ENCODE measurements around the gene SLAMF9.
"Not testable (repeated sequence)": the region's sequence is repeated elsewhere in the genome, so short reads cannot be mapped to it uniquely, and the experiment has no call there.

SLAMF9 gene

DNA sequence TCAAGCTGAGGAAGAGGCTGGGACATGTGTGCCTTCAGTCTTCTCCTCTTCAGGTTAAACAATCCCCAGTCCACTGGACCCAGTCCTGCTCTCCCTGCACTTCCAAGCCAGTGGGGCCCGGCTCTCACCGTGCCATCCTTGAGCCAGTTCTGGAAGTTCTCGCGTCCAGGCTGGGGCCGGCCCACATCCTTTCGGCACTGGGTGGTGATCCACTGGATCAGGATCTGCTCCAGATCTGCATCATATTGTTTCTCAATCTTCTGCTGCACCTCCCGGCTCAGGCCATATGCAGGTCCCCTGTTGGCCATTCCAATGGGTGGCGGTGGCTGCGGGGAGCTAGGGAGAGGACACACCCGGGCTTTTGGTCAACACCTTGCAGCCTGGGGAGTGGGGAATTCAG lies 33.8 kb downstream of the SLAMF9 start:
- DNase-seq: peak; percentile 13

DNA sequence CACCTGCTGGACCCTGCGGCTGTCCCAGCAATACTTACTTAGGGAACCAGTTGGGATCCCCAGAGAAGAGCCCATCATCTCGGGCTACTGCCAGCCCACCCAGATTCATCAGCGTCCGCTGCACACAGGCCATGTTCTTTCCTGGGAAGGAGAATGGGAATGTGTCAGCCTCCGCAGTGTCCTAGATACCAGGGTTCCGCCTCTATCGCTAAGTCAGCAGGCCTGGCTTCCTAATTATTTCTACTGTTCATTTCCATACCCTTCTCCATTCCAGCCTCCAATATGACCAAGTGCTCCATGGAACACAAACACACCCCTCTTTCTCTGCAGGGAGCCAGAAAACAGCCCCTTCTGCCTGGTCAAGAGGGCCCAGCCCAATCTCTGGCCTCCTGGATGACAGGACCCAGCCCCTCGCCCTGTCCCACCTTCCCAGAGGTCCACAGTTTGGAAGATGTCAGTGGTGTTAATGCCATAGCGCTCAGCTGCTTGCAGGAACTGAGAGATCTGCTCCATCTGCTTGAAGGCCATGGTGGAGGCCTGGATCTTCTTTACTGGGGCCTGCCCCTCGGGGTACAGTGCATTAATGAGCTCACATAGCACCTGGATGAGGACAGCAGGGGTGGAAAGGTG lies 34.7 kb downstream of the SLAMF9 start:
- no peak for DNase-seq

- DNase-seq: peak; percentile 8
These were observed 35.5 kb downstream of the SLAMF9 start for GRCh38 chr1:159918352-159919200.

DNA sequence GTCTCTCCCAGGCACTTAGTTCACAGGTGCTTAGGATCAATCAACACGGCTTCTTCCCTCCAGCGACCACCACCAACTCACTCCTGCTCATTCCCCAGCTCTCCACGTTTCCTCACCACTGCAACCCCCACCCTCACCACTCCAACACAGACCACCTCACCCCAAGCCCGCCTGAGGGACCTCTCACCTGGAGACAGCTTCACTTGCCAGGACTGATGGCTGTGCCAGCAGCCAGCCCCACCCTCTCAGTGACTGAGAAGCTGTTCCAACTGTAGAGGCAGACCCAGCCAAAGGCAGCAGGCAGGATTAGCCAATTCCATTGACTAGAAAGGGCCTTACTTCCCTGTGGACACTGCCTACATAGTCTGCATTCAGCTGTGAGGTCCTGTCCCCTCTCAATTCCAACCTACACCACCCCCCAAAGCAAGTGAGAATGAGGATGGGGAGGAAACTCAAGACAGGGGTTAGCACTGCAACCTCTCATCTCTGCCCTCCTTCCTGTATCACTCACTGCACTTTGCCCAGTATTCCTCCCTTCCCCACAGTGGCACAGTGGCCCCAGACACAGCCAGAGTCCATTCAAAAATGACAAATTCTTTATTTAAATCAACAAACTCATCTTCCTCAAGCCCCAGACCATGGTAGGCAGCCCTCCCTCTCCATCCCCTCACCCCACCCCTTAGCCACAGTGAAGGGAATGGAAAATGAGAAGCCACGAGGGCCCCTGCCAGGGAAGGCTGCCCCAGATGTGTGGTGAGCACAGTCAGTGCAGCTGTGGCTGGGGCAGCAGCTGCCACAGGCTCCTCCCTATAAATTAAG lies 36.3 kb downstream of the SLAMF9 start:
- DNase-seq: peak; percentile 13

DNA sequence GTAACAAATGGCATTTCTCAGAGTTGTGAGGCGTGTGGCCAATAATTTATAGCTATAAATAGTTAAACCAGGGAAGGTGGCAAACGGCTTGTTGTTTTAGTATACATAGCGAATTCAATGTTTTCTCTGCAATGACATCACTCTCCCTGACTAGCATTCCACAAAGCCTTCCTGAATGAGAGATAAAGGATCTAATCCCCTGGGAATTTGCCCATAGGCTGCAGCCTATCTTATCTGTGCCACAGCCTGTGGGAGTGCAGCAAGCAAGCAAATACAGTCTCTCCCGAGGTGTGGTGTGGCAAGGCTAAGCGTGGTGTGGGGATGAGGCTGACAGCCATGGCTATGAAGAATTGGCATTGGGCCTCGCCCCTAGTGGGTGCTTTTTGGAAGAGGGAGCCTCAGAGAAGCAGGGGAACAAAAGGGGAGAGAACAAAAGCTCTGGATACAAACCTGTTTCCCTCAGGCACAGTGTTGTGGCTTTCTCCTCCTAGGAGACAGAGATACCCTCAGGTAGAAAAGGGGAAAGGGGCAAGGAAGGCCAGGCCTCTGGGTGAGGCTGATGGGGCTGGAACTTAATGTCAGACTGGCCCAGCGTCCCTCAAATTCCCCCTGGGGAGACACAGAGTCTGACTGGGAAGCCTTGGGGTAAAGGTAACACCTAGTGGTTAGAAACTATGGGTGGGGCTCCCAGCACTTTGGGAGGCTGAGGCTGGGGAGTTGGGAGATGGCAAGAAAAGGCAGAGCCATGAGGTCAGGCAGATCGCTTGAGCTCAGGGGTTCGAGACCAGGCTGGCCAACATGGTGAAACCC lies 37.6 kb downstream of the SLAMF9 start:
- DNase-seq: no peak

- DNase-seq: no peak
These were observed 38.3 kb downstream of the SLAMF9 start for GRCh38 chr1:159915571-159916241.

GRCh38 chr1:159914252-159915018 lies 39.6 kb downstream of the SLAMF9 start:
- no peak for DNase-seq

DNA sequence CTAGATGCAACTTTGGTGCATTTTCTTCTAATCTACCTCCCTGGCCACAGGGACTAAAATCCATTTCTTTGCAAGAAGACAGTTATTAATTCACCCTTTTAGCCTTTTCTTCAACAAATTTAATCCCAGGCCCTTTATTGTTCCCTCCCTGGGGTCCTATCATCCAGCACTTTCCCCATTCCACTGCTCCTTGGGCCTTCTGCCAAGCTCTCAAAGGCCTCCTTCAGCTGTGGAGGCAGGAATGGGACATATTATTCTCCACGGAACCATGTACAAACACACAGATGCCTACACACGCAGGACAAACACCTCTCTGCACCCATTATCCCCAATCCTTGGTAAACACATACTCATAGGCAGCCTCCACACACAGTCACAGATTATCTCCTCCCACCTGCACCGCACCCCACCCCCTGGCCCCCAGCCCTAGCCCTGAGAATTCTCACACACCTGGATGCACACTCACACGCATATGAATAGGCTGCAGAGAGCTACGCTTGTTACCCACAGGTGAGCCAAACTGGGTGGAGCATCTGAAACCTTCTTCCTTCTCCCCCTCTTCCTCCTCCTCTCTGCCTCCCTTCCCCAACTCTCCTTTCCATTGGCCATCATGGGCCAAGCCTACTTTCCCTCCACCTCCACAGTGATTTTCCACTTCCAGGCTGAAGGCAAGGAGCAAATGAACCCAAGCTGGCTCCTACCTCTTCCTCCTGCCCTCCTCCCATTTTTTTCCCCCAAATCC lies 40.4 kb downstream of the SLAMF9 start:
- DNase-seq: no peak

- DNase-seq: no peak
These were observed 42.5 kb downstream of the SLAMF9 start for GRCh38 chr1:159911326-159912070.

DNA sequence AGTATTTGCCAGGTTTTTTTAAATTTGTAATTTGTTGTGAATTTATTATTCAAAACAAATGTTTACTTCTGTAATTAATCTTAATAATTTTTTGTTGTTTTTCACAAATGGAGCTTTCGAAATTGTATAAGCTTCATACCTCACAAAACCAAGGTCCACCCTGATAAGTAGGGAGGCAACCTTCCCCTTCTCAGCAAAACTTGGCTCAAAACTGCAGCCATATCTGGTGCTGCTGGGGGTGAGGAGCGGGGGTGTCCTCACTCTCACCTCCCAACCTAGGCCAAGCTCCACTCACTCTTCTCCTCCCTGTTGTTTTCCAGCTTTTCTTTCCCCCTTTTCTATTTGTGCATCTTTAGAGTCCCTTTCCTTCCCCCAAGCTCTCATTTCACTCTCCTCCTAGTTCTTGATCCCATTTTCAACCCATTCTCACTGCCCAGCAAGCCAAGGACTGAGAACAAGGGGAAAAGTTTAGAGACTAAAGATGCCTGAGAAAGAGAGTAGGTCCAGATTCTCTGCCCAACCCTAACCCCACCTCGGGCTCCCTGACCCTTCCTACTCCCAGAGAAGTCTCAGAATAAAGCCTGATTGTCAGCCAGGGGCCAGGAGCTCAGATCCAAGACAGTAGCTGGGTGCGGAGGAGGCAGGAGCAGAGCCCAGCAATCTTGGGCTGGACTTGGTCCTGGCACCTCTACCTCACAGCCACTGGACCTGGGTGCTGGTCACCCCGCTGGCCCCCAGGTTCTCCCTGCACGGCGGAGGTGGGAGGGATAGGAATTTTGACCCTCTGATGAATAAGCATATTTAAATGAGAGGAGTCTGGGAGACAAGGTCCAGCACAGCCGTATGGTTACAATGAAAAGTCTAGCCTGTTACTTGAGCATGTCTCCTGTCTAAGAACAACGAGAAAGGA lies 45.8 kb downstream of the SLAMF9 start:
- DNase-seq: no peak

DNA sequence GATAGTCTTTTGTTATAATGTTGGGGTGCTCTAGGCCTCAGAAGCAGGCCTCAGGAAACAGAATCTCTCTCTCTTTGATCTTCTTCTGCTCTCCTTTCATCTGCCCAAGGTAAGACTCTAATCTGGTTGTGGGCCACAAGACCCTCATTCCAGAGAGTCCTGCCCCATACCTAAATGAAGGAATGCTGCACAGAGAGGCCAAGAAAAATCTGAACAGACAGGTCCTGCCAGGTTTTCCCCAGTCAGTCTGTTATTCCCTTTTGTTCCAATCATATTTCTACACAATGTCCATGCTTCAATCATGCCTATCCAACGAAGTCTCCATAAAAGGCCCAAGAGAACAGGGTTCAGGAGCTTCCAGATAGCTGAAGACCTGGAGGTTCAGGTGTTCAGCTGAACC lies 47.1 kb downstream of the SLAMF9 start:
- no peak for DNase-seq

GRCh38 chr1:159904036-159904435 lies 50.0 kb downstream of the SLAMF9 start:
- not testable (repeated sequence) for DNase-seq

- no peak for DNase-seq
These were observed 51.5 kb downstream of the SLAMF9 start for GRCh38 chr1:159902541-159902940.
